GM12874 (cell line): ENCODE measurements around the gene DSC1.

Experiments
- CTCF ChIP-seq: IDR thresholded peaks from 2 replicates; pipeline ENCODE4 v1.5.1; 2011; ENCODE audit warnings: low read depth, mild to moderate bottlenecking, control low read depth, low read length, moderate library complexity; ENCODE audit not compliant: insufficient read depth

The DSC1 gene

DNA sequence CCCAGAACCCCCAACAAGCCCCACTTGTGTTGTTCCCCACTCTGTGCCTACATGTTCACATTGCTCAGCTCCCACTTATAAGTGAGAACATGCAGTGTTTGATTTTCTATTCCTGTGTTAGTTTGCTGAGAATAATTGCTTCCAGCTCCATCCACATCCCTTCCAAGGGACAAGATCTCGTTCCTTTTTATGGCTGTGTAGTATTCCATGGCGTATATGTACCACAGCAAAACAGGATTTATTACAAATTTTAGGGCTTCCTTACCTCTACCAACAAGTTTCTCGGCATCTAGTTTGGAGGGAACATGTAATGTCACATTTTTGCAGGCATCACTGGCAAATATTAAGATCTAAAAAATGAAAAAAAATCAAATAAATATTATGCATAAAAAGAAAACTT is 69.4 kb downstream of the DSC1 start:
- no peak for TF ChIP-seq CTCF

GRCh38 chr18:31091350-31091749 is 71.3 kb downstream of the DSC1 start:
- no peak for TF ChIP-seq CTCF

- TF ChIP-seq CTCF, result no peak
Observed at GRCh38 chr18:31088532-31088931, 74.1 kb downstream of the DSC1 start.

DNA sequence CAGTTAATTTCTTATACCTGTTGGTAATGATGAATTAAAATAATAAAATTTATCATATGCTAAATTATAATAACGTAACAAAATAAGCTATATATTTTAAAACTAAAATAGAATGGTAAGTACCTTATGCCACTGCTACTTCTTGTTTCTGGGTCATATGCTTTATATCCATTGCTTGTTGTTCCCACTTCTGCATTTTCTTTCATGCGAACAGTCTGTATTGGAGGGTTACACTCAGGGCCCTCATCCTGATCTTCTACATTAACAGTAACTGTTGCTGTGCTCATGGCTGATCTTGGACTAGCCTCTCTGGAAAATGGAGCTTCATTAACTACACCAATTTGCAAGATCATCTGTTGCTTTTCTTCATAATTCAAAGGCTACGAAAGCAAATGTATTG is 82.7 kb downstream of the DSC1 start:
- no peak for TF ChIP-seq CTCF
